ENCODE measurements around the gene CAMSAP1. TPM values are rescaled to one million over a fixed set of nuclear protein-coding genes. Genes with fewer than 3 reads are reported as not detected.

Gene CAMSAP1
- total and polyA plus RNA-seq, 2 of the 4 experiments (the other 2 are of a cell fraction), result 8.2 to 19.5 TPM

DNA sequence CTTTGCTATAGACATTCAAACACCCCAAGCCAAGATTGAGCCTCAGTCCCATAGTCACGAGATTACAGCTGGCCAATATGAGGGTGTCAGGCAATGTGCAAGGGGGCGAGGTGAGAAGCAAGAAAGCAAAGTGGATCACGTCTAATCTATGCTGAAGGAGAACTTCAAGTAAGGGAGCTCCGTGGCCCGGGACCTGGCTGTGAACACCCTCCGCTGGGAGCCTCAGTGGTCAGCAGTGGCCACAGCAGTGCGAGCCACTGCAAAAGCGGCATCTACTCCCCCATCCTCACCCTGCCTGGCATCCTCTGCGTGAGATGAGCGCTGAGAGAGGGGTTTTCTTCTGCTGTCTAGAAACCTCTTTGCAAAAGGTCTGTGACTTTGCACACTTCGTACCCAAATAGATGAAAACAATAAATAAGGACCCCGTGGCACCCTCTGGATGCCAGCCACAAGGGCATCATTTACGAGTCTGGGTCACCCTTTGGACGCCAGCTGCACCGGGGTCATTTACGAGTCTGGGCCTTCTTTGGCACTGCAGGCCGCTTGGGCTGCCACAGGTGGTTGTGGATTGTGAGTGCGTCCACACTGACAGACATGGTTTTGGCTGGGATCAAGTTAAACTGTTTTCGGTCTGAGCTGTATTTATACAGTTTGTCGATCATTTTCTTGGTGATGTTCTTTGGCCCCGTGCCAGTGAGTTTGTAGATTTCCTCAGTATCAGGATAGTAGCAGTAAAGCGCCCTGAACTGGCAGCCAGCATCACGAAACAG, 96.4 kb downstream of the CAMSAP1 start:
- Histone ChIP-seq H3K9me3 (ENCODE audit: control insufficient read depth, insufficient read depth, low read length) (no peaks in the 10 kb centered on the region), H4K5ac (ENCODE audit: low read depth, low read length) (no peak overlapping the region), H2BK15ac (ENCODE audit: low read depth, low read length) (no peak overlapping the region), H2AFZ (replicated peaks; ENCODE audit: low read length, poor library complexity) (no peak overlapping the region), H2AK9ac (replicated peaks; ENCODE audit: low read depth, low read length, poor library complexity) (no peak overlapping the region), H3K18ac (ENCODE audit: low read depth, low read length) (no peak overlapping the region), H2BK120ac (ENCODE audit: low read depth, low read length) (no peak overlapping the region), H3K14ac (replicated peaks; ENCODE audit: low read depth, low read length) (no peak overlapping the region), H2BK20ac (ENCODE audit: low read depth, low read length) (no peak overlapping the region), H3K4me3 (ENCODE audit: insufficient read depth, low read depth, low read length) (no peak overlapping the region), H3K27ac (ENCODE audit: insufficient read depth, low read length) (no peak overlapping the region), H3K36me3 (ENCODE audit: control insufficient read depth, insufficient read depth, low read length) (peaks cover 45% of the 10 kb centered on the region), H3K23ac (ENCODE audit: low read depth, low read length) (no peak overlapping the region), H4K91ac (ENCODE audit: insufficient read depth, low read depth, low read length) (no peak overlapping the region), H3K4me2 (ENCODE audit: low read depth, low read length) (no peak overlapping the region), H3K4ac (ENCODE audit: low read depth, low read length) (no peak overlapping the region), H3K4me1 (ENCODE audit: control insufficient read depth, insufficient read depth, low read length) (no peaks in the 10 kb centered on the region), H3K27me3 (ENCODE audit: control insufficient read depth, insufficient read depth, low read length) (no peaks in the 10 kb centered on the region), H3K56ac (ENCODE audit: extremely low read depth, insufficient read depth, low read length) (no peak overlapping the region), H4K20me1 (ENCODE audit: insufficient read depth, low read length) (0 out of 2 replicates have a peak, but pooled peaks cover 5% of the 10 kb centered on the region), H2AK5ac (ENCODE audit: low read depth, low read length) (no peak overlapping the region), H4K8ac (ENCODE audit: low read depth in 2 of 2, low read length in 2 of 2) (no peak overlapping the region), H3K9ac (ENCODE audit: low read depth, low read length) (no peak overlapping the region), H2BK5ac (ENCODE audit: low read depth, low read length, poor library complexity, severe bottlenecking) (no peak overlapping the region), H3K79me1 (ENCODE audit: low read depth in 1 of 2, low read length in 2 of 2) (peaks cover 0 to 3% of the 10 kb centered on the region in 2 experiments; a peak in 1 of 4 replicates), H3K9me1 (ENCODE audit: insufficient read depth, low read length) (peaks cover 11% of the 10 kb centered on the region; the same call in 1 of the 2 replicates)
- no TSS peak for BruUV-seq (replicated peaks)
- intact Hi-C loops (cut with micrococcal nuclease), result no loop called here
- CTCF ChIA-PET, result no interaction called here
- no peak for DNase-seq
- ATAC-seq (ENCODE audit: low read depth), result no peak
- in situ Hi-C loops (cut with MboI; ENCODE audit: low sequenced_read_pairs), result no loop called here
- 93% methylated on average over 10 of the region's 23 CpGs; no CpG with 5 or more reads in 1 of the 2 experiments for WGBS, 2 experiments (ENCODE audit: extremely low coverage in 2 of 2, insufficient read length in 1 of 2)
- no peak for TF ChIP-seq MAFK (IDR thresholded peaks at IDR 0.05; ENCODE audit: low read depth, low read length)
- TF ChIP-seq BHLHE40 (IDR thresholded peaks at IDR 0.05; ENCODE audit: low read depth, low read length), result no peak
- no peak for TF ChIP-seq SMC3 (IDR thresholded peaks at IDR 0.05; ENCODE audit: low read depth, low read length)
- TF ChIP-seq RAD21 (IDR thresholded peaks at IDR 0.05; ENCODE audit: low read length), result no peak
- no peak for TF ChIP-seq NFE2L2 (IDR thresholded peaks at IDR 0.05; ENCODE audit: low read depth, low read length)
- dilution Hi-C loops (cut with HindIII; ENCODE audit: low sequenced_read_pairs, unreplicated experiment), result no loop called here
- POLR2A ChIA-PET (ENCODE audit: unreplicated experiment), result no interaction called here

Measured in IMR-90 (cell line).